Measurements from ENCODE around the gene HMX1. TPM values are rescaled to one million over a fixed set of nuclear protein-coding genes. Genes with fewer than 3 reads are reported as not detected.

The HMX1 gene
- total RNA-seq, 1 experiment from 2014 or later = not detected

- no peak for DNase-seq (ENCODE audit: low read depth)
Measured at GRCh38 chr4:8892556-8893226, 21.1 kb upstream of the HMX1 start.

- no peak for DNase-seq (ENCODE audit: low read depth)
Measured at GRCh38 chr4:8891646-8892555, 20.3 kb upstream of the HMX1 start.

GRCh38 chr4:8891255-8891645, 19.6 kb upstream of the HMX1 start:
- no peak for DNase-seq (ENCODE audit: low read depth)

- DNase-seq (ENCODE audit: low read depth) = no peak
Measured at GRCh38 chr4:8888856-8889255, 17.2 kb upstream of the HMX1 start.

- no peak for DNase-seq (ENCODE audit: low read depth)
Measured at GRCh38 chr4:8886612-8887406, 15.2 kb upstream of the HMX1 start.

GRCh38 chr4:8882239-8882638, 10.6 kb upstream of the HMX1 start:
- no peak for DNase-seq (ENCODE audit: low read depth)

GRCh38 chr4:8880851-8881250, 9.2 kb upstream of the HMX1 start:
- DNase-seq (ENCODE audit: low read depth) = no peak

- no peak for DNase-seq (ENCODE audit: low read depth)
Measured at GRCh38 chr4:8879574-8879973, 7.9 kb upstream of the HMX1 start.

- no peak for DNase-seq (ENCODE audit: low read depth)
Measured at GRCh38 chr4:8878421-8878820, 6.8 kb upstream of the HMX1 start.

- no peak for DNase-seq (ENCODE audit: low read depth)
Measured at GRCh38 chr4:8877780-8878040, 6.1 kb upstream of the HMX1 start.

GRCh38 chr4:8876982-8877779, 5.5 kb upstream of the HMX1 start:
- no peak for DNase-seq (ENCODE audit: low read depth)

- DNase-seq (ENCODE audit: low read depth) = no peak
Measured at GRCh38 chr4:8874896-8875680, 3.4 kb upstream of the HMX1 start.

GRCh38 chr4:8874003-8874895, 2.6 kb upstream of the HMX1 start:
- DNase-seq (ENCODE audit: low read depth) = no peak

GRCh38 chr4:8872402-8873291, 1.0 kb upstream of the HMX1 start:
- no peak for DNase-seq (ENCODE audit: low read depth)

GRCh38 chr4:8870647-8871416, 807 bp downstream of the HMX1 start:
- no peak for DNase-seq (ENCODE audit: low read depth)

GRCh38 chr4:8869898-8870646, 1.6 kb downstream of the HMX1 start:
- DNase-seq (ENCODE audit: low read depth) = no peak
